HepG2 (cell line): ENCODE results near the gene SNIP1. TPM values are rescaled to one million over a fixed set of nuclear protein-coding genes. Genes with fewer than 3 reads are reported as not detected.

ENCODE experiments used
- ATAC-seq: fragments of 200-7000 bp; cut with Tn5 transposase; 3 replicates; pipeline ENCODE4 v1.9.1; 2020; ENCODE audit warnings: mild to moderate bottlenecking, moderate library complexity
- BruUV-seq: library from RNA; stranded (reverse); fragments of 400-500 nt; replicated peaks from 2 replicates; lab custom pipeline; 2021; lab: Mats Ljungman, UMichigan
- CTCF ChIA-PET: fragments of 300-600 bp; formaldehyde crosslinking; extraction: SDS; loops from one replicate; lab custom pipeline; 2021; ENCODE audit warnings: low total read pairs, inconsistent platforms, low intra/inter-chr PET ratio; lab: Yijun Ruan, JAX
- POLR2A ChIA-PET: fragments of 350-600 bp; sonication (Branson Sonifier 250); formaldehyde crosslinking; loops from one replicate; lab custom pipeline; 2020; ENCODE audit warnings: antibody characterized with exemption, inconsistent platforms; lab: Yijun Ruan, JAX
- DNase-seq: peaks from one replicate; pipeline ENCODE4 v3.0.0-alpha.2; 2015; ENCODE audit warnings: low spot score
- FAIRE-seq: peaks from 3 replicates; lab custom pipeline; 2011; peaks lifted over from hg19 to GRCh38; lab: Jason Lieb, UNC
- H2AFZ ChIP-seq: one replicate; pipeline ENCODE4 v1.6.1; 2011; ENCODE audit warnings: low read length, inconsistent platforms
- H3K27ac ChIP-seq: fragments of 300-600 bp; 3 replicates; pipeline ENCODE4 v1.8.0; 2011; ENCODE audit warnings: mixed run types, mild to moderate bottlenecking, mixed read lengths, low read length, inconsistent platforms; ENCODE audit not compliant: insufficient read depth; ENCODE audit errors: extremely low read length
- H3K27me3 ChIP-seq, 2 experiments: fragments of 200-600 bp in 1 of 2; 2 replicates in 1 of 2; 3 replicates in 1 of 2; pipeline versions ENCODE4 v1.6.0 to v1.8.0; 2011; ENCODE audit warnings: low read length in 2 of 2, mild to moderate bottlenecking in 2 of 2, moderate library complexity in 2 of 2, inconsistent platforms in 1 of 2; ENCODE audit not compliant: insufficient read depth in 2 of 2, control insufficient read depth in 1 of 2
- H3K36me3 ChIP-seq, 2 experiments: fragments of 200-600 bp in 1 of 2; replicated peaks in 1 of 2; 2 replicates in 1 of 2; 3 replicates in 1 of 2; pipeline versions ENCODE4 v1.5.1 to v1.8.0; 2011; ENCODE audit warnings: low read length in 2 of 2, inconsistent platforms in 1 of 2; ENCODE audit not compliant: insufficient read depth in 2 of 2, control insufficient read depth in 1 of 2
- H3K4me1 ChIP-seq: 2 replicates; pipeline ENCODE4 v1.5.1; 2012; ENCODE audit warnings: low read length, inconsistent platforms; ENCODE audit not compliant: insufficient read depth
- H3K4me2 ChIP-seq: 2 replicates; pipeline ENCODE4 v1.6.0; 2011; ENCODE audit warnings: low read depth, low read length, inconsistent platforms
- H3K4me3 ChIP-seq, 3 experiments: fragments of 200-600 bp in 1 of 3; sonication (generic), shearing (Covaris generic) in 1 of 3; replicated peaks in 1 of 3; 2 replicates each; pipeline ENCODE4 v1.5.1; 2011 to 2016; ENCODE audit warnings: low read length in 3 of 3, inconsistent platforms in 2 of 3, low read depth in 2 of 3, mild to moderate bottlenecking in 2 of 3, control low read depth in 1 of 3, mixed read lengths in 1 of 3; ENCODE audit not compliant: insufficient read depth in 1 of 3
- H3K79me2 ChIP-seq: one replicate; pipeline ENCODE4 v1.6.1; 2011; ENCODE audit warnings: low read length, inconsistent platforms; ENCODE audit not compliant: insufficient read depth
- H3K9ac ChIP-seq: 2 replicates; pipeline ENCODE4 v1.6.0; 2011; ENCODE audit warnings: mild to moderate bottlenecking, low read depth, low read length, inconsistent platforms; ENCODE audit not compliant: insufficient read depth
- H3K9me3 ChIP-seq: 2 replicates; pipeline ENCODE4 v1.5.1; 2012; ENCODE audit warnings: mild to moderate bottlenecking, low read length
- H4K20me1 ChIP-seq: 2 replicates; pipeline ENCODE4 v1.6.0; 2011; ENCODE audit warnings: inconsistent platforms, mild to moderate bottlenecking, low read length, moderate library complexity; ENCODE audit not compliant: insufficient read depth
- CENPX ChIP-seq: sonication (generic); formaldehyde crosslinking; IDR thresholded peaks from 2 replicates; pipeline ENCODE4 v1.9.0; 2021; ENCODE audit warnings: mild to moderate bottlenecking, missing genetic modification reagents, moderate library complexity
- FIP1L1 ChIP-seq: fragments of 200-400 bp; formaldehyde crosslinking; IDR thresholded peaks from 2 replicates; pipeline ENCODE4 v1.6.1; 2018; ENCODE audit warnings: low read depth, mild to moderate bottlenecking, low read length, moderate library complexity, borderline replicate concordance; ENCODE audit not compliant: insufficient read depth
- HDAC1 ChIP-seq: sonication (generic); formaldehyde crosslinking; IDR thresholded peaks from 2 replicates; pipeline ENCODE4 v1.5.1; 2020; ENCODE audit warnings: mild to moderate bottlenecking, missing genetic modification reagents
- HINFP ChIP-seq: sonication (generic); formaldehyde crosslinking; IDR thresholded peaks from 2 replicates; pipeline ENCODE4 v1.4.0; 2020; ENCODE audit warnings: low read depth, mild to moderate bottlenecking, missing genetic modification reagents
- MAFG ChIP-seq: sonication (generic); formaldehyde crosslinking; IDR thresholded peaks from 2 replicates; pipeline ENCODE4 v1.5.1; 2020; ENCODE audit warnings: mild to moderate bottlenecking, missing genetic modification reagents
- NFATC3 ChIP-seq: sonication (generic); formaldehyde crosslinking; IDR thresholded peaks from 2 replicates; pipeline ENCODE4 v1.5.1; 2020; ENCODE audit warnings: mild to moderate bottlenecking, missing genetic modification reagents
- NONO ChIP-seq, 2 experiments: fragments of 450-650 bp in 1 of 2; sonication (generic) in 1 of 2; formaldehyde crosslinking in 1 of 2; IDR thresholded peaks in 1 of 2; conservative IDR thresholded peaks in 1 of 2; 2 replicates each; pipeline versions ENCODE4 v1.6.1 to v1.8.0; 2017 to 2022; ENCODE audit warnings: mild to moderate bottlenecking in 1 of 2, missing genetic modification reagents in 1 of 2, moderate library complexity in 1 of 2
- ONECUT2 ChIP-seq: sonication (generic); formaldehyde crosslinking; IDR thresholded peaks from 2 replicates; pipeline ENCODE4 v1.4.0; 2020; ENCODE audit warnings: missing genetic modification reagents
- PHF5A ChIP-seq: IDR thresholded peaks from one replicate; pipeline ENCODE4 v1.6.1; 2018; ENCODE audit warnings: low read depth, missing genetic modification reagents; ENCODE audit not compliant: unreplicated experiment
- PITX1 ChIP-seq: sonication (generic); formaldehyde crosslinking; IDR thresholded peaks from 2 replicates; pipeline ENCODE4 v1.5.1; 2020; ENCODE audit warnings: mild to moderate bottlenecking, missing genetic modification reagents
- SIN3A ChIP-seq: IDR thresholded peaks from 2 replicates; pipeline ENCODE4 v1.6.1; 2011; ENCODE audit warnings: low read depth, mild to moderate bottlenecking, control low read depth, low read length, borderline replicate concordance
- SMAD3 ChIP-seq: sonication (generic); formaldehyde crosslinking; IDR thresholded peaks from 2 replicates; pipeline ENCODE4 v1.4.0; 2020; ENCODE audit warnings: missing genetic modification reagents
- SOX13 ChIP-seq, 3 experiments: fragments of 450-650 bp in 1 of 3; sonication (generic) in 1 of 3; formaldehyde crosslinking in 1 of 3; IDR thresholded peaks in 2 of 3; conservative IDR thresholded peaks in 1 of 3; 2 replicates each; pipeline versions ENCODE4 v1.5.0 to v1.6.1; 2016 to 2020; ENCODE audit warnings: antibody characterized with exemption in 1 of 3, mild to moderate bottlenecking in 1 of 3, missing compliant biosample characterization in 1 of 3, missing genetic modification reagents in 1 of 3, moderate library complexity in 1 of 3
- TIGD3 ChIP-seq: sonication (generic); formaldehyde crosslinking; IDR thresholded peaks from 2 replicates; pipeline ENCODE4 v1.5.1; 2020; ENCODE audit warnings: mild to moderate bottlenecking, missing genetic modification reagents, borderline replicate concordance
- ZNF558 ChIP-seq: sonication (generic); formaldehyde crosslinking; IDR thresholded peaks from 2 replicates; pipeline ENCODE4 v1.9.0; 2022; ENCODE audit warnings: mild to moderate bottlenecking, missing genetic modification reagents, borderline replicate concordance
- ZNF576 ChIP-seq: sonication (generic); formaldehyde crosslinking; IDR thresholded peaks from 2 replicates; pipeline ENCODE4 v1.4.0; 2020; ENCODE audit warnings: mild to moderate bottlenecking, missing genetic modification reagents
- WGBS: methylation state at CpG from one replicate; pipeline ENCODE4 v1.1.6; 2017; ENCODE audit warnings: low lambda C conversion rate; 5-methylcytosine and 5-hydroxymethylcytosine counted together
- in situ Hi-C: cut with HindIII; loops from 2 replicates; pipeline ENCODE4 v1.10.0; 2017; ENCODE audit warnings: low pct_unique_long_range_greater_than_20kb; ENCODE audit not compliant: extremely low pct_ligation_motif_present
- intact Hi-C: fragments of 100-400 bp; cut with micrococcal nuclease; formaldehyde crosslinking; loops from one replicate; pipeline ENCODE4 v1.10.0; 2022; ENCODE audit not compliant: unreplicated experiment
- polyA plus RNA-seq, 8 experiments: library from polyadenylated mRNA; depleted of rRNA in 3 of 8; stranded (reverse) in 7 of 8; unstranded in 1 of 8; fragments of >200 nt; fragmentation: Illumina TruSeq in 4 of 8; extraction: Trizol in 4 of 8; gene quantifications; 2 replicates each; pipeline versions ENCODE4 v1.2.1 to v1.2.3, GENCODE V29; 2011 to 2016; ENCODE audit warnings: low read depth in 4 of 8, missing spikeins in 1 of 8, mixed read lengths in 1 of 8; ENCODE audit not compliant: insufficient read depth in 1 of 8
- total RNA-seq, 5 experiments: library from RNA; depleted of rRNA; stranded (reverse); fragments of >200 nt; fragmentation: Illumina TruSeq; extraction: Trizol; gene quantifications; 2 replicates each; pipeline ENCODE4 v1.2.3, GENCODE V29; 2016; ENCODE audit warnings: low read depth in 1 of 5
- TF ChIP-seq, protein P1 (sequence below): sonication (generic); formaldehyde crosslinking; IDR thresholded peaks from 2 replicates; pipeline ENCODE4 v1.8.0; 2022; ENCODE audit warnings: mild to moderate bottlenecking, missing genetic modification reagents, borderline replicate concordance

The SNIP1 gene
- total and polyA plus RNA-seq, 2 of the 13 experiments (the other 11 are each of a cell fraction or from before 2014, with no cell fraction given) = 5.5 to 11.2 TPM

GRCh38 chr1:37595440-37596181, 41.5 kb upstream of the SNIP1 start, which contains the start of gene GNL2:
Gene GNL2, minus strand, starts transcription at chr1:37595937. Its CDS starts 115 bp downstream, at chr1:37595822.
- Histone ChIP-seq H3K79me2 (peaks cover 32% of the 10 kb centered on the region), H4K20me1 (peaks cover 5% of the 10 kb centered on the region; the same call in 1 of the 2 replicates), H2AFZ (peak within 1 kb of the TSS; percentile 83), H3K27ac (peak within 1 kb of the TSS; percentile 72), H3K4me2 (peak within 1 kb of the TSS; percentile 85), H3K27me3 (peaks cover 2 to 18% of the 10 kb centered on the region in 2 experiments; a peak in 2 of 5 replicates), H3K4me1 (peaks cover 25% of the 10 kb centered on the region), H3K9ac (peak within 1 kb of the TSS; percentile 96), H3K9me3 (no peaks in the 10 kb centered on the region), H3K4me3 (peak within 1 kb of the TSS; percentile 71 to 90 (median 87)), H3K36me3 (peaks cover 9 to 28% of the 10 kb centered on the region in 2 experiments; a peak in 4 of 5 replicates)
- BruUV-seq = no TSS peak
- DNase-seq = peak; percentile 92
- intact Hi-C loops = no loop called here
- in situ Hi-C loops = no loop called here
- CTCF ChIA-PET = no interaction called here
- POLR2A ChIA-PET = interaction anchor here (0.8 to 1.4 kb wide), 6 partner anchors 42 to 264 kb away, joined by 3 to 14 read pairs (median 5); partner anchors contain the start of genes C1orf122, CDCA8, MEAF6 and MTF1
- 1% methylated on average over 25 of the region's 51 CpGs for WGBS
- FAIRE-seq = peak; percentile 79
- ATAC-seq = peak; percentile 99
- no peak for TF ChIP-seq ONECUT2
- TF ChIP-seq SIN3A = no peak; the same call in 1 of the 2 replicates
- TF ChIP-seq ZNF576 (CRISPR knock-in tag) = no peak
- TF ChIP-seq NONO (IDR thresholded peaks at IDR 0.05) = no peak
- no peak for TF ChIP-seq NONO (CRISPR knock-in tag; conservative IDR thresholded peaks at IDR 0.05)
- TF ChIP-seq PHF5A (CRISPR knock-in tag) = peak; percentile 50
- TF ChIP-seq TIGD3 (CRISPR knock-in tag) = peak; percentile 90; the same call in 1 of the 2 replicates
- TF ChIP-seq HINFP = no peak
- TF ChIP-seq ZNF558 (CRISPR knock-in tag) = no peak
- TF ChIP-seq MAFG (CRISPR knock-in tag) = no peak
- TF ChIP-seq SOX13 (IDR thresholded peaks at IDR 0.05) = no peak
- 0 out of 4 replicates have a peak, but pooled peaks of 1 of the 2 experiments have one; percentile 6 for TF ChIP-seq SOX13 (CRISPR knock-in tag; conservative IDR thresholded peaks at IDR 0.05 in 1 of 2, IDR thresholded peaks at IDR 0.05 in 1 of 2)
- TF ChIP-seq, protein P1, sequence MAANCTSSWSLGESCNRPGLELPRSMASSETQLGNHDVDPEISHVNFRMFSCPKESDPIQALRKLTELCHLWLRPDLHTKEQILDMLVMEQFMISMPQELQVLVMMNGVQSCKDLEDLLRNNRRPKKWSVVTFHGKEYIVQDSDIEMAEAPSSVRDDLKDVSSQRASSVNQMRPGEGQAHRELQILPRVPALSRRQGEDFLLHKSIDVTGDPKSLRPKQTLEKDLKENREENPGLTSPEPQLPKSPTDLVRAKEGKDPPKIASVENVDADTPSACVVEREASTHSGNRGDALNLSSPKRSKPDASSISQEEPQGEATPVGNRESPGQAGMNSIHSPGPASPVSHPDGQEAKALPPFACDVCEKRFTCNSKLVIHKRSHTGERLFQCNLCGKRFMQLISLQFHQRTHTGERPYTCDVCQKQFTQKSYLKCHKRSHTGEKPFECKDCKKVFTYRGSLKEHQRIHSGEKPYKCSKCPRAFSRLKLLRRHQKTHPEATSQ (CRISPR knock-in tag) = no peak
- no peak for TF ChIP-seq CENPX
- peak; percentile 92 for TF ChIP-seq HDAC1 (CRISPR knock-in tag)
- 0 out of 2 replicates have a peak, but pooled peaks have one; percentile 18 for TF ChIP-seq NFATC3 (CRISPR knock-in tag)
- peak; percentile 62; the same call in 1 of the 2 replicates for TF ChIP-seq PITX1 (CRISPR knock-in tag)
- no peak for TF ChIP-seq SMAD3 (CRISPR knock-in tag)
- TF ChIP-seq FIP1L1 = no peak
